ENCODE results near the gene KRTAP5-7.

DNA sequence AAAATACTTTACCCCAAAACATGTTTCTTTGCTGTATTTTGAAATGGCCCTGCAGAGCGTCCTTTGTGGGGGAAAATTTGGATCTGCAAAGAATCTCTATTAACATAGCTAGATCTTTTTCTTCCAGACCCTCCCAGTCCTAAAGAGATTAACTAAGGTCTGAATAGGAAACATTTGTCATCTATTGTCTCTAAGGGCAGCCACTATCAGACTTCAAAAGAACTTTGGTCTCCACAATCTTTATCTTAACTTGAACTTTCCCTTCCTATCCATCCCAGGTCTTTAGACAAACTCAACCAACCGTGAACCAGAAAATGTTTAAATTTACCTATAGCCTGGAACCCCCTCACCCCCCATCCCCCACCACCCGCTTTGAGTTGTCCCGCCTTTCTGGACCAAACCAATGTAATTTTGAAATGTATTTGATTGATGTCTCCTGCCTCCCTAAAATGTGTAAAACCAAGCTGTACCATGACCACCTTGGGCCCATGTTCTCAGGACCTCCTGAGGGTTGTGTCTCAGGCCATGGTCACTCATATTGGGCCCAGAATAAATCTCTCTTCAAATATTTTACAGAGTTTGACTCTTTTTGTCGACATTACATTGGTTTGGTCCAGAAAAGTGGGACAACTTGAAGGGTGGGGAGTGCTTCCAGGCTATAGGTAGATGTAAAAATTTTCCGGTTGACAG, 17.6 kb downstream of the KRTAP5-7 start:
- TF ChIP-seq, protein P1, sequence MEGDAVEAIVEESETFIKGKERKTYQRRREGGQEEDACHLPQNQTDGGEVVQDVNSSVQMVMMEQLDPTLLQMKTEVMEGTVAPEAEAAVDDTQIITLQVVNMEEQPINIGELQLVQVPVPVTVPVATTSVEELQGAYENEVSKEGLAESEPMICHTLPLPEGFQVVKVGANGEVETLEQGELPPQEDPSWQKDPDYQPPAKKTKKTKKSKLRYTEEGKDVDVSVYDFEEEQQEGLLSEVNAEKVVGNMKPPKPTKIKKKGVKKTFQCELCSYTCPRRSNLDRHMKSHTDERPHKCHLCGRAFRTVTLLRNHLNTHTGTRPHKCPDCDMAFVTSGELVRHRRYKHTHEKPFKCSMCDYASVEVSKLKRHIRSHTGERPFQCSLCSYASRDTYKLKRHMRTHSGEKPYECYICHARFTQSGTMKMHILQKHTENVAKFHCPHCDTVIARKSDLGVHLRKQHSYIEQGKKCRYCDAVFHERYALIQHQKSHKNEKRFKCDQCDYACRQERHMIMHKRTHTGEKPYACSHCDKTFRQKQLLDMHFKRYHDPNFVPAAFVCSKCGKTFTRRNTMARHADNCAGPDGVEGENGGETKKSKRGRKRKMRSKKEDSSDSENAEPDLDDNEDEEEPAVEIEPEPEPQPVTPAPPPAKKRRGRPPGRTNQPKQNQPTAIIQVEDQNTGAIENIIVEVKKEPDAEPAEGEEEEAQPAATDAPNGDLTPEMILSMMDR (IDR thresholded peaks at IDR 0.05; ENCODE audit: low read length): no peak
- no peak for TF ChIP-seq EZH2 (IDR thresholded peaks at IDR 0.05; ENCODE audit: borderline replicate concordance, low read length)

All from OCI-LY1 (cell line).